ENCODE measurements around the gene MAPT.

Gene MAPT

DNA sequence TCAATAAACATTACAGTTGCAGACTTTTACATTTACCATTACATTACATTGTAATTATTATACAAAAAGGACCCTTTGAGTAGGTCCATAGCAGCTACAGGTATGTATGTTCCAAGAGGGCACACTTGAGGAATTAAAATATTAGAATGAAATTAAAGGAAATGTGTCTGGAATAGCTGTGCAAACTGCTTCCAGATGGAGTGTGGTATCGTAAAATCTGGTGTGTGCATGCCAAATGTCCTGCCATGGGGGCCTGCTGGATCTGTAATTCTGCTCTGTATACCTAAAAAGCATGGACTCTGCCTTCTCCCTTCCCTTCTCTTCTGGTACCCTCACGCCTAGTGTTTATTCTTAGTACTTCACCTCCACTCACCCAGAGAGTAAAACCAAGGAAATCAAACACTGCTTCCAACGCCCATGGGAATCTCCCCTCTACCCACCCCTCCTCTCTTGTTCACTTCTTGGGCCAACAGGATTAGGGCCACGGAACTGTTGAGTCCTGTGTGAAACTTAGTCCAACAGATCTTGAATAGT, 143.4 kb downstream of the MAPT start:
- no peak for DNase-seq

DNA sequence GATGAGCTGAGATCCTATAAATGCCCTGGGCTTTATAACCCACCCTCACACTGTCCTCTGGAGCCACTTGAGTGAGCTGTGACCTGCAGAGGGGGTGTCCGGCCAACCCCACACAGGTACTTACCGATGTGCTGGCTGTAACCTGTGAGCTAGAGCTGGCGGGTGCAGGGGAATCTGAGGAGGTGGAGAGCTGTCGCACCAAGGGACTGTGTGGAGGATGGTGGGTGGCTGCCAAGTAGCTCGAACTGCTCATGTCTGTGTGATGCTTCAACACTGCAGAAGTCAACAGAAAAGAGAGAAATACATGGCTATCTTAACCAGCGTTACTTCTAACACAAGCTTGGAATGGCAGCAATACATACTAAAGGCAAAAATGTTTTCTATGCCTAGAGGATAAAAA, 144.1 kb downstream of the MAPT start:
- no peak for DNase-seq

DNA sequence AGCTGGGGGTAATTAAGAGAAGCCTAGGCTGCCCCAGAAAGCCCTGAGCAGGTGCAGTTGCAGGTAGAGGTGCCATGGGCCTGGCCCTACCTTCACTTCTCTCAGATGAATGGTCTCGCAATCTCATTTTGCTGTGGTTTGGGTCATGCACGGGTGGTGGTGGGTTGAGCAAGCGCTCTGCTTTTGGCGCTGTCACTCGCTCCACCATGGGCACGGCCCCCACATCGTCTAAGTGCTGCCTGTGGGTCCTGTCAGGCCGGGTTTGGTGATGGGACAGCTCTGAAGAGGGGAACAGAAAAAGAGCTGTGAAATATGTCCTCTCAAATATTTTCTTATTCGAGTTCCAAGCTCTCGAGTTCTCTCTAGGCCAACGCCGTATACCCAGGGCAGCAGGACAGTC, 144.6 kb downstream of the MAPT start:
- DNase-seq: no peak

DNA sequence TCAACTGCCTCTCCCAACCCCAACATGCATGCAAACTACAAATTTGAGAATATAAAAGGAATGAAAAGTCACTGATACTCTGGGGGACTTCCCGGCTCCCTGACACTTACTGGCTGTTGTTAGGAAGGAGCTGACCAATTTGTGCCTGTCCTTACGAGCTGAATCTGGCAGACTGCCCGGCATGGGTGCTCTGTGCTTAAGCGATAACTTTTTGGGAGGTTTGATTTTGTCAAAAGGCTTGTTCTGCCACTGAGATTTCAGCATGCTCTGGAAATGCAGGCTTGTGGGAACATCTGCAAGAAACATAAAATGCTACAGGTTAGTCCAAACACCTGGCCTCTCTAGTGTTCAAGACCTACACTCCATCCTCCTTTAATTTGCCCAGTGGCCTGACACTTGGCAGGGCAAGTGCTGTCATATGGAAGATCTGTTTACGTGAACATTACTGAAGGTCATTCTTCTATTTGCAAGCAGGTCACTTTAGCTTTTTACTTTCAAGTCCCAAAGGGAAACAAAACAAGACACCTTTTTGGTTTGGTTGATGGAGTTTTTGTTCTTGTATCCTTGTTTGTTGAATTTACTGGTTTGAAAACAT, 145.3 kb downstream of the MAPT start:
- no peak for DNase-seq

- DNase-seq: no peak
Observed at GRCh38 chr17:46042246-46042645, 147.9 kb downstream of the MAPT start.

GRCh38 chr17:46042925-46043324, 148.6 kb downstream of the MAPT start:
- no peak for DNase-seq

- no peak for DNase-seq
Observed at GRCh38 chr17:46043606-46044005, 149.3 kb downstream of the MAPT start.

DNA sequence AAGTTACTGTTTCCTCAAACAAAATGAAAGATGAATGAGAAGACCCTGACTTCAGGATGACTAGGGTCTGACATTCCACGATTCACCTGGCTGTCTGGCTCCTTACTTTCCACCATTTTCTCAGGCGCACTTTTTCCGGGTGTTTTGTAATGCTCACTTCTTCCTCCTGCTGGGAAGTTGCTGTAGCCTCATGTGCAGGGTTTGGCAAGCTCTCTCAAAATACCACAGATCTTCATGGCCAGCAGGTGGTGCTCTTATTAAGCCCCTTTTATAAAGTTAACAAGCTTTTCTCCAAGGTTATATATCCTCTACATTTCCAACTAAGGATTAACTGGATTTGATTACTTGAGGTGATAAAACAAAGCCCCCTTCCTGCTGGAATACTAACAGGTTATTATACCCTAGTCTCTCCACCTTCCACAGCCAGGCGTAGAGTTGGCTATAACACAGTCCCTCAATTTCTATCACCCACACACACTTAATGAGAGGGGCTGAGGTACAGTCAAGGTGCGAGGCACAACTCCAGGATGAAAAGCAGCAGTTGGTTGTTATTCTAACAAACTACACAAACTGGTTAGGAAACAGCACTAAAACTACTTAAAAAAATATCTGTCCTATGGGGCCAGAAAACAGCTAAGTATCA, 150.1 kb downstream of the MAPT start:
- DNase-seq: peak; percentile 41

DNA sequence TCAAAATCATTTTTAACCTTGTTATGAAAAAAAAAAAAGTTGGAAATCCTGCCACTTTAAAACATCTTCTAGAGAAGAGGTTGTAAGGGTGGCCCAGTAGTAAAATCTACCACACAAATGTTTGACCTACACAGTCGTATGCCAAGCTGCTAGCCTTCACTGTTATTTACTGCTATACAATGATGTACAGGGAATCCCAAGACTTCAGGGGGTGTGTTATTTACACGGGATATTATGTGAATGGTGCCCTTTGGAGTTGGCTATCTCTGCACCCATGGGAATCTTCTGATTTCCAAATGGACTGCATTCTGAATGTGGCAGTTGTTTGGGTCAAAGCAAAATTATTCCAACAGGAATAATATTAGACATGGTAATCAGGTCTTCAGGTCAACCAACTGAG, 150.6 kb downstream of the MAPT start:
- no peak for DNase-seq

- DNase-seq: peak; percentile 30
Observed at GRCh38 chr17:46045639-46046038, 151.3 kb downstream of the MAPT start.

GRCh38 chr17:46046957-46047356, 152.6 kb downstream of the MAPT start:
- DNase-seq: no peak

GRCh38 chr17:46047398-46047797, 153.0 kb downstream of the MAPT start:
- DNase-seq: no peak

GRCh38 chr17:46047856-46048255, 153.5 kb downstream of the MAPT start:
- DNase-seq: no peak

GRCh38 chr17:46049656-46050055, 155.3 kb downstream of the MAPT start:
- DNase-seq: no peak

- DNase-seq: no peak
Observed at GRCh38 chr17:46053911-46054534, 159.7 kb downstream of the MAPT start.

DNA sequence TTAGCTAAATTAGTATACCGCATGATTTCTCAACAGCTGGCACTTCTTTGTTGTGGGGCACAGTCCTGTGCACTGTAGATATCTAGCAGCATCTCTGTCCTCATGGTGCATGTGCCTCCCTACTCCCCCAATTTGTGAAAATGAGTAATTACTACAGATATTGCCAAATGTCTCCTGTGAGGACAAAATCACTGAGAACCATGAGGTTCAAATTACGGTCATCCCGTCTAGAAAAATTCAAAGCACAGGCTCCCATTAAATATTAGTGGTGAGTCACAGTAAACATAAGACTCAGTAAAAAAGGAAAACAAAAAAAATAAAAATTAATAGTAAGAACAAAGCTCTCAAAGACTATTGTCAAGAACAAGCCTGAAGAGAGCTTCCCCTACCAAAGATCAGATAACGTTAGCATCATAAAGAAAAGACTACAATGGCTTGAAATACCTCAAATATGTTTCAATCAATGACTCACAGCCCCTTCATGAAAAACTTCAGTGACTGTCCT, 162.5 kb downstream of the MAPT start:
- DNase-seq: no peak

DNA sequence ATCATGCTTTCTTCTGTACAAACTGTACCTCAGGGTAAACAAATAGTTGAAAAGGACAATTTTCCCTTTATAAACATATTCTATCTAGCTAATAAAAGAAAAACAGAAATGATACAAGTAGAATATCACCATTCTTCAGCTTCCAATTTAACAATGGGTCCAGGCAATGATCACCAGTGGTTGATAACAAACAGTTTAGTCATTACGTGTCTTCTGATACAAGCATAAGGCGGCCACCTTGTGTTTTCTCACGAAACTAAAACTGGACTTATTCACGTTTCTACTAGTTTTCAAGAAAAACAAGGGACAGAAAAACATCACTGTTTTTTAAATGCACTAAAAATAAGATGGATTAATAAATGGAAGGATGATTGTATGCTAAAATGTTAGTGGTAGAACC, 163.0 kb downstream of the MAPT start:
- DNase-seq: no peak

DNA sequence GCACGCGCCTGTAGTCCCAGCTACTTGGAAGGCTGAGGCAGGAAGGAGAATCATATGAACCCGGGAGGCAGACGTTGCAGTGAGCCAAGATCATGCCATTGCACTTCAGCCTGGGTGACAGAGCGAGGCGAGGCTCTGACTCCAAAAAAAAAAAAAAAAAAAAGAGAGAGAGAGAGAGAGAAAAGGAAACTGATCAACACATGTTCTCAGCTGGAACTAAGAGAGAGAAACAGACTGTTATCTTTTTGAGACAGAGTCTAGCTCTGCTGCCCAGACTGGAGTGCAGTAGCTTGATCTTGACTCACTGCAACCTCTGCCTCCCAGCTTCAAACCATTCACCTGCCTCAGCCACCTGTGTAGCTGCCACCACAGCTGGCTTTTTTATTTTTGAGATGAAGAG, 165.1 kb downstream of the MAPT start:
- DNase-seq: no peak

GRCh38 chr17:46060461-46060860, 166.1 kb downstream of the MAPT start:
- no peak for DNase-seq

- DNase-seq: no peak
Observed at GRCh38 chr17:46061435-46061834, 167.1 kb downstream of the MAPT start.

- DNase-seq: no peak
Observed at GRCh38 chr17:46063241-46063640, 168.9 kb downstream of the MAPT start.

- no peak for DNase-seq
Observed at GRCh38 chr17:46064460-46064859, 170.1 kb downstream of the MAPT start.

GRCh38 chr17:46071796-46072195, 177.4 kb downstream of the MAPT start:
- DNase-seq: no peak

GRCh38 chr17:46072998-46073397, 178.6 kb downstream of the MAPT start:
- DNase-seq: no peak
